ENCODE data around the gene PKD1. TPM values are rescaled to one million over a fixed set of nuclear protein-coding genes. Genes with fewer than 3 reads are reported as not detected.
"Not testable (repeated sequence)": the region's sequence is repeated elsewhere in the genome, so short reads cannot be mapped to it uniquely, and the experiment has no call there.

PKD1 gene
- polyA plus RNA-seq, 10 donors: 86.8 to 161 (median 120) TPM

DNA sequence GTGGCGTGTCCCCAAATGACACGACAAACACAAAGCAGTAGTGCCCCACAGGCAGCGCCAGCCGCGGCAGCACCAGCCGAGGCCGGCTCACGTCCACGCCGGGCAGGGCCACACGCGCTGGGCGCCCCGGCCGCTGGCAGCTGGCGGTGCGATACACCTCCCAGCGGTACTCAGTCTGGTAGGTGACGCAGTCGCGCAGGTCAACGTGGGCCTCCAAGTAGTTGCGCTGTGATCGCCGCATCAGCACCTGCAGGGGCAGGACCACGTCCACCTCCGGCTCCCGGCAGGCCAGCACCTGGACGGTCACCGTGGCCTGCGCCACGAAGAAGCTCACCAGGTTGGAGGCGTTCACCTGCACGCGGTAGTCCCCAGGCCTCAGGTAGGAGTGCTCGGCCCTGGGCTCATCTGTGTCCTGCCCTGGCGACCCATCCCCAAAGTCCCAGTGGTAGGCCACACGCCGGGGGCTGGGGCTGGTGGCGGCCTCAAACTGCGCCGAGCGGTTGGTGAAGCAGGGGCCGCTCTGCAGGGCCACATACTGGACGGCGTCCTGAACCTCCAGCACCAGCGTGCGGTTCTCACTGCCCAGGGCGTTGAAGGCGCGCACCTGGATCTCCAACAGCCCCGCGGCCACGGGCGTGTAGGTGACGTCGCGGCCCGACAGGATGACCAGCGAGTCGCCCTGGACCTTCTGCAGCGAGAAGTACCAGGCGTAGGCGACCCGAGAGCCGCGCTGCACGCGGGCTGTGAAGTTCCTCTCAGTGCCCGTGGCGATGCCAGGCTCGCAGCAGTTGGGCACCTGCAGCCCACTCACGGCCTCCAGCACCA is 27.0 kb downstream of the PKD1 start:
- not testable (repeated sequence) for DNase-seq

GRCh38 chr16:2107791-2108125 is 27.9 kb downstream of the PKD1 start:
- DNase-seq: not testable (repeated sequence)

DNA sequence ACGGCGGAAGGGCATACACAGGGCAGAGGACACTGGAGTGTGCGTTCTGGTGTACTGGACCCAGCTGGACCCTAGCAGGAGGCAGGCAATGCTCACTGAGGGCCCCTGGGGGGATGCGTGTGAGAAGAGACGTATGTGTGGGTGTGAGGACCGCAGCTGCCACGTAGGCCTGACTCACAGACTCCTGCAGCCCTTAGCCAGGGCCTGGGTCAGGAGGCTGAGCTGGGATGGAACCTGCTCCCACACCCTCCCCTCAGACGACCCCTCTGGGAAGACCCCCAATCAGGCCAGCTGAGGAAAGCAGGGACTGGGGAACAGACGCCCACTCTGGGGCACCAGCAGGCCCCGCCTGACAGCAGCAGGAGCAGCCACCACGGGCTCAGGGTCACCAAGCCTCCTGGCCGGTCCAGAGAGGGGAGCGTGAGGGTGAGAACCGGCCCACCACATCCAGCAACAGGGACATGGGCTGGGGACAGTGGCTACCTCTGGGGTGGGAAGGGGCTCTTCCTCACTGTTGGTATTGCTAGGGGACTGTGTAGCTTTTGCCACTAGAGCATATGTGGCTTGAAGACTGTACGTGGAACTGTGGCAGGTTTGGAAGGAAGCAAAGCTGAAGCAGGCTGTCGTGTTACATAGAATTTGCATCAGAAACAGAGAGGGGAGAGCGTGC is 28.4 kb downstream of the PKD1 start:
- not testable (repeated sequence) for DNase-seq

DNA sequence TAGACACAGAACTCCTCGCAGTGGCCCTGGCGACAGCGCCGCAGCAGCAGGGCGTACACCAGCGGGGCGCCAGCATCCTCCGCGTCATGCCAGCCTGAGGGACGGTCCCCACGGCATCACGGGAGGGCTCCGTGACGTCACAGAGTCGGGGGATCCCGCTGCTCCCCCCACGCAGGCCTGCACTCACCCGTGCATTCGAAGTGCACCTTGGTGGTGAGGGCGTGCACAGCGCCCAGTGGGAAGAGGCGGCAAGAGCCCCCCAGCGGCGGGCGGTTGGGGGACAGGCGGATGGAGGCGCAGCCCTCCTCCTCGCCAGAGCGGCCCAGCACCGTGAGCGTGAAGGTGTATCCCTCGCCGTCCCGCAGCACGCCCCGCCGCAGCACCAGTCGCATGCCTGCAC is 29.5 kb downstream of the PKD1 start:
- not testable (repeated sequence) for DNase-seq

DNA sequence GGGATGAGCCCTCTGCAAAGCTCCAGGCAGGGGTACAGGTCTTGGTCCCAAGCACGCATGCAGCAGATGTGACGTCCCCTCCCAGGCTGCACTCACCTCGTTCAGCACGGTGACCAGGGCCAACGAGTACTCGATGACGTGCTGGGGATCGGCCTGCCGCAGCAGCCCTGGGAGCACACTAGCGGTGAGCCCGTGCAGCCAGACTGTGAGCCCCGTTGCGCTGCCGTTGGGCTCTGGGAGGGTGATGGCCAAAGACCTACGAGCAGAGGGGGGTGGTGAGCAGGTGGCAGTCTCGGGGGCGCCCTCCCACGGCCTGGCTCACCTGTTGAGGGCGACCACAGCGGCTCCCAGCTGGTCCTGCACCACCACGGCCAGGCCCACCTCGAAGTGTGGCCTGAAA is 29.9 kb downstream of the PKD1 start:
- DNase-seq: not testable (repeated sequence)

GRCh38 chr16:2105291-2105690 is 30.4 kb downstream of the PKD1 start:
- not testable (repeated sequence) for DNase-seq

DNA sequence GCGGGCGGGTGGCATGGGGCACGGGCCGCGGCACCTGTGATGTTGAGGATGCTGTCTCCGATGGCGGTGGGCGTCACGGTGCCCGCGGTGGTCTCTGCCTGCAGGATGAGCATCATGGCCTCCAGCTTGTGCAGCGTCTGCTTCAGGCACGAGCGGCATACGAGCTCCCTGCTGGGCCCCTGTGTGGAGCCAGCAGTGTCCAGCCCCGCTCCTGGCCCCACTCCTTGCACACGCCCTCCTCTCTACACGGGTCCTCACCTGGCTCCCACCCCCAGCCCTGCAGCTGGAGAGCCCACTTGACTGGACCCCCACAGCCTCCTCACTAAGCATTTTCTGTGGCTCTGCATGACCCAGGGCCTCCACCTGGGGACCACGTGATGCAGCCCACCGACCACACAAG is 31.2 kb downstream of the PKD1 start:
- not testable (repeated sequence) for DNase-seq

GRCh38 chr16:2102471-2102870 is 33.2 kb downstream of the PKD1 start:
- no peak for DNase-seq

GRCh38 chr16:2101581-2101980 is 34.1 kb downstream of the PKD1 start:
- DNase-seq: not testable (repeated sequence)

- not testable (repeated sequence) for DNase-seq
Observed at GRCh38 chr16:2097689-2098088, 38.0 kb downstream of the PKD1 start.

- DNase-seq: no peak
Observed at GRCh38 chr16:2096853-2097595, 38.7 kb downstream of the PKD1 start.

- no peak for DNase-seq
Observed at GRCh38 chr16:2095918-2096582, 39.6 kb downstream of the PKD1 start.

DNA sequence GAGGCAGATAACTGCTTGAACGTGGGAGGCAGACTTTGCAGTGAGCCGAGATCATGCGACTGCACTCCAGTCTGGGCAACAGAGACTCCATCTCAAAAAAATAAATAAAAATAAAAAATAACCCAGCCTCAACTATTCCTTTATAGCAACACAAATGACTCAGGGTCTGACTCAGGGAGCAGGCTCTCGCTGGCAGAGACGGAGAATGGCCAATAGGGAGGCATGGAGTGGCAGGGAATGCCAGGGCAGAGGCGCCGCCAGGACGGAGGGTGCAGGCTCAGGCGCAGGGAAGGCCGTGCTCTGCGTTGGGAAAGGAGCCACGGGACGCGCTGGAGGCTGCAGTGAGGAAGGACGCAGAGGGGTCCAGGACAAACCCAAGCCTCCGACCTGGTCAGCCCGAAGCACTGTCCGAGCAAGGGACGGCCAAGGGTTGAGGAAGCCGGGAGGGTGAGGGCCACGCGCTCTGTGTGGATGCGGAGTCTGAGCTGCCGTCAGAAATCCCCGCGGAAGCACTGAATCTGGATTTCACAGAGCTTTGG is 40.3 kb downstream of the PKD1 start:
- no peak for DNase-seq

- DNase-seq: no peak
Observed at GRCh38 chr16:2093793-2094192, 41.9 kb downstream of the PKD1 start.

GRCh38 chr16:2092866-2093265 is 42.8 kb downstream of the PKD1 start:
- no peak for DNase-seq

DNA sequence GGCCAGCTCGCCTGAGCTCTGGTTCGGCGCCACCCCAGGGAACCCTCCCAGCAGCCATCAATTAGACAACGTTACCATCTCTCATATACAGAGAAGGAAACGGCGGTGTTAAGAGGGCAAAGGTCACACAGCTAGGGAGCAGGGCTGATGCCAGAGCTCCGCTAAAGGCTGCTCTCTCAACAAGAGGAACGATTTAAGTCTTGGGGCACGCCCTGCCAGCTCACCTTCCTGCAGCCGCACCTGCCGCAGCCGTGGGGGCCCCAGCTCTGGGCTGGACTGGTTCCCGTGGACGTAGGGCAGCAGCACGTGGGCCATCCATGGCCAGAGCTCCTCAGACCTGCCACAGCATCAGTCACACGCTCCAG is 43.5 kb downstream of the PKD1 start:
- DNase-seq: no peak

DNA sequence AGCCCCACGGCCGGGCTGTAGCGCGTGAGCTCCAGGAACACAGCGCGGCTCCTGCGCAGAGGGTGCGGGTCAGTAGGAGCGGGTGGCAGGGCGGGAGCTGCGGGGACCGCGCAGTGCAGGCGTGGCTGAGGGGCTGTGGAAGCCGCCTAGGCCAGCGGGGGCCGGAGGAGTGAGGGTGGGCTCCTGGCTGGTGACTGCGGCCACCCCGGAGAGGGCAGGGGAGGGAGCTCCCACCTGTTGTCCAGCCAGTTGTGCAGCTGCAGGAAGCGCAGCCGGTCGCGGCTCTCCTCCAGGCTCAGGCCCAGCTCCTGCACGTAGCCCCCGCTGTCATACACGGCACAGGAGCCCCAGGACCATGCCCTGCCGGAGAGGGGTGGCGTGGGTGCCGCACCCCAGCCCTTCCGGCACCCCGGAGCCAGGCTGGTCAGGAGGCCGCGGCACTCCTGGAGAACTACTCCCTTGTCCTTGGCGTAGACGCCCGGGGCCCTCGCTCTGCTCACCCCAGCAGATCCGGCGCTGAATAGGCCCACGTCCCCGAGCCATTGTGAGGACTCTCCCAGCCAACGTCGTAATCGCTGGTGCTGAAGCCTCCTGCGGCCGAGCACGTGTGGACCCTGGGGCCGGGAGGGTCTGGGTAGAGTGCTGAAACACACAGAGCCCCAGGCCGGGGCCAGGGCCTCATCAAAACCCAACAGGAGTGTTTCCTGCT is 44.0 kb downstream of the PKD1 start:
- DNase-seq: peak in 2 of 3 donors; percentile 38 to 83

DNA sequence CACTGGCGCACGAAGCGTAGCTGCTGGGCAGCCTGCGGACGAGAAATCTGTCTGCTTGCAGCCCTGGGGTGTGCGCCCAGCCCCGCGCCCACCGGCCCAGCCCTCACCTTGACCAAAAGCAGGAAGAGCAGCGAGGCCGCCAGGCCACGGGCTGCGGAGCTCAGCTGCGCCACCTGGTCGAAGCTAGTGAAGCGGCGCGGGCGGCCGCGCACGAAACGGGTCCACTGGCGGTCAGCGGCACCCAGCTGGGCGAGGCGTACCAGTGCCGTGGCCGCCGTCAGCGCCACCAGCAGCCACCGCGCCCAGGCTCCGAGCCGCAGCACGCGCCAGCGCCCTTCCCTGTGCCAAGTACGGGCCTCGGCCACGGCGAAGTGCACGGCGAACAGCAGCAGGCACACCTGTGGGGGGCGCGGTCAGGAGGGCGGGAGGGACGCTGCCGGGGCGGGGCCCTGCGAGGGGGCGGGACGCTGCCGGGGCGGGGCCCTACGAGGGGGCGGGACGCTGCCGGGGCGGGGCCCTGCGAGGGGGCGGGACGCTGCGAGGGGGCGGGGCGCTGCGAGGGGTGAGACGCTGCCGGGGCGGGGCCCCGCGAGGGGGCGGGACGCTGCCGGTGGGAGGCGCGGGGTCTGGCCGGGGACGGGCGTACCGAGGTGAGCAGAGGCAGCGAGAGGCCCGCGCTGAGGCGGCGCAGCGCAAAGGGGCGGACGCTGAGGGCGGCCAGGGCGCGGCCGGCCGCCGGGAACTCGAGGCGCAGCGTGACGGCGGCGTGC is 44.7 kb downstream of the PKD1 start:
- DNase-seq: peak; percentile 62 to 73 (median 67)

DNA sequence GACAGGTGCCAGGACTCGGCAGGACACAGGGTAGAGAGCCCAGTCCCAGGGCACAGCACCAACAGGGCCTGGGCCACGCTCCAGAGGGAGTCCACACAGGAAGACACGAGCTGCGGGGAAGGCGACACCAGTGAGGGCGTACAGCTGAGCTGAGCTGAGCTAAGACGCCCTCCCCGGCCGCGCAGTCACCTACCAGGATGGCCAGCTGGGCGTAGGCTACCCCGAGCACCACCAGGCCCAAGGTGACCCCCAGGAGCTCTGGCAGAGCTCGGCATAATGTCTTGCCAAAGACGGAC is 45.3 kb downstream of the PKD1 start:
- DNase-seq: no peak

GRCh38 chr16:2089706-2090480 is 45.8 kb downstream of the PKD1 start:
- DNase-seq: peak in 1 of 3 donors; percentile 70

Data from muscle of back (tissue), 11 donors.